Measurements from ENCODE around the gene ARHGAP6. TPM values are rescaled to one million over a fixed set of nuclear protein-coding genes. Genes with fewer than 3 reads are reported as not detected.

Gene ARHGAP6
- total RNA-seq, 6 experiments from 2014 or later, result 0.38 to 1.2 (median 0.78) TPM

GRCh38 chrX:11446949-11447348, 218.8 kb downstream of the ARHGAP6 start:
- Histone ChIP-seq H3K27me3 (no peaks in the 10 kb centered on the region), H3K4me1 (no peaks in the 10 kb centered on the region), H3K9me3 (no peaks in the 10 kb centered on the region), H3K27ac (no peak overlapping the region), H3K36me3 (no peaks in the 10 kb centered on the region), H3K4me3 (no peak overlapping the region)
- DNase-seq (no peak), ATAC-seq (no peak)
- WGBS (ENCODE audit: insufficient coverage, low coverage, low lambda C conversion rate, missing lambda C conversion rate), result 51% methylated on average over 4 of the region's 4 CpGs
- TF ChIP-seq POLR2A (IDR thresholded peaks at IDR 0.05) (no peak), CTCF (IDR thresholded peaks at IDR 0.05) (no peak)
- intact Hi-C loops (cut with DNase I), result no loop called here

DNA sequence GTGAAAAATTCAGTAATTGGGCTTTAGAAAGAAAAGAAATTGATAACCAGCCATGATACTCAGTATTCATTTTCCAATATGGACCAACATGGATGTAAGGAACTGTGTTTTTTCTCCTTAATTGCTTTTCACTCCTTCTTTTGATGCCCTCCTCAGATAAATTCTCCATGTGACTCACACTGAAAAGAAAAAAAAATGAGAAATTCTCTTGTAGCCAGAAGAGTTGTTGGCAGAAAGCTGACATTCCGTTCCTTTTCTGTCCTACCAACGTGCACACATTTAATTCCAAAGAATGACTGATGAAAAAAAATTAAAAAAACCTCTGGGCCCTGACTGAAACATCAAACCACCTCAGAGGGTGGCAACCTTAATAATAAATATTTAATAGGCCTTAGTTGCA, 219.4 kb downstream of the ARHGAP6 start:
- Histone ChIP-seq H3K27ac (no peak overlapping the region), H3K4me1 (no peaks in the 10 kb centered on the region), H3K27me3 (no peaks in the 10 kb centered on the region), H3K4me3 (no peak overlapping the region), H3K36me3 (no peaks in the 10 kb centered on the region), H3K9me3 (no peaks in the 10 kb centered on the region)
- TF ChIP-seq POLR2A (IDR thresholded peaks at IDR 0.05) (no peak), CTCF (IDR thresholded peaks at IDR 0.05) (no peak)
- intact Hi-C loops (cut with DNase I), result no loop called here
- DNase-seq, result no peak
- ATAC-seq, result no peak
- 40% methylated on average over 2 of the region's 2 CpGs for WGBS (ENCODE audit: insufficient coverage, low coverage, low lambda C conversion rate, missing lambda C conversion rate)

GRCh38 chrX:11445540-11445939, 220.2 kb downstream of the ARHGAP6 start:
- Histone ChIP-seq H3K4me3 (no peak overlapping the region), H3K9me3 (no peaks in the 10 kb centered on the region), H3K27ac (no peak overlapping the region), H3K36me3 (no peaks in the 10 kb centered on the region), H3K27me3 (no peaks in the 10 kb centered on the region), H3K4me1 (no peaks in the 10 kb centered on the region)
- ATAC-seq (peak in 2 of 4 donors; percentile 41 to 88), DNase-seq (peak in 1 of 3 donors; percentile 24)
- TF ChIP-seq CTCF (IDR thresholded peaks at IDR 0.05), result no peak
- no peak for TF ChIP-seq POLR2A (IDR thresholded peaks at IDR 0.05)
- intact Hi-C loops (cut with DNase I), result no loop called here
- WGBS (ENCODE audit: insufficient coverage, low coverage, low lambda C conversion rate, missing lambda C conversion rate), result 8% methylated on average over 2 of the region's 2 CpGs

DNA sequence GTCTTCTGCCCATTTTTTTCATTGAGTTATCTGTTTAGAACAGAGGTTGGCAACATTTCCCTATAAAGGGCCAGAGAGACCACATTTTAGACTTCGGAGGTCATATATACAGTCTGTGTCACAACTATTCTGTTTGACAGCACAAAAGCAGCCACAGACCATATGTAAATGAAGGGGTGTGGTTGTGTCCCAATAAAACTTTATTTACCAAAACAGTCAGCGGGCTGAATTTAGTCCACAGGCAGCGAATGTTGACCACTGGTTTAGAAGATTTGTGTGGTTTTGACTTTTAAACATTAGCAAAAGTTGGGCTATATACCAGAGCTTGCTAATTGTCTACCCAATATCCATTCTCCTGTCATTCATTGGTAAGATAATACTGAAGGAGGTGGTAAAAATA, 221.7 kb downstream of the ARHGAP6 start:
- Histone ChIP-seq H3K9me3 (no peaks in the 10 kb centered on the region), H3K27me3 (no peaks in the 10 kb centered on the region), H3K4me1 (no peaks in the 10 kb centered on the region), H3K4me3 (no peak overlapping the region), H3K36me3 (no peaks in the 10 kb centered on the region), H3K27ac (no peak overlapping the region)
- no peak for ATAC-seq
- 37% methylated on average over 3 of the region's 3 CpGs for WGBS (ENCODE audit: insufficient coverage, low coverage, low lambda C conversion rate, missing lambda C conversion rate)
- intact Hi-C loops (cut with DNase I), result no loop called here
- TF ChIP-seq POLR2A (IDR thresholded peaks at IDR 0.05) (no peak), CTCF (IDR thresholded peaks at IDR 0.05) (no peak)
- no peak for DNase-seq

- Histone ChIP-seq H3K4me1 (no peaks in the 10 kb centered on the region), H3K9me3 (no peaks in the 10 kb centered on the region), H3K4me3 (no peak overlapping the region), H3K36me3 (no peaks in the 10 kb centered on the region), H3K27me3 (no peaks in the 10 kb centered on the region), H3K27ac (no peak overlapping the region)
- no peak for DNase-seq
- TF ChIP-seq CTCF (IDR thresholded peaks at IDR 0.05) (no peak), POLR2A (IDR thresholded peaks at IDR 0.05) (no peak)
- intact Hi-C loops (cut with DNase I), result no loop called here
- no peak for ATAC-seq
- WGBS (ENCODE audit: insufficient coverage, low coverage, low lambda C conversion rate, missing lambda C conversion rate), result 43% methylated on average over 2 of the region's 2 CpGs
Observed at GRCh38 chrX:11439846-11440245, 225.9 kb downstream of the ARHGAP6 start.
